HL-60 (cell line): ENCODE results near the gene STIM2.

ENCODE experiments used
- DNase-seq, 2 experiments: peaks; one replicate each; pipeline ENCODE4 v3.0.0-alpha.2; 2010 to 2020; ENCODE audit warnings: low read depth in 1 of 2, low spot score in 1 of 2
- H3K27ac ChIP-seq: fragments of 250-450 bp; sonication (Bioruptor Pico); replicated peaks from 2 replicates; pipeline ENCODE4 v1.5.1; 2020; ENCODE audit warnings: mild to moderate bottlenecking, moderate library complexity
- H3K27me3 ChIP-seq: fragments of 250-450 bp; sonication (Bioruptor Pico); 2 replicates; pipeline ENCODE4 v1.5.1; 2021; ENCODE audit warnings: mild to moderate bottlenecking, moderate library complexity; ENCODE audit not compliant: insufficient read depth, poor library complexity, severe bottlenecking
- H3K4me3 ChIP-seq: replicated peaks from 2 replicates; pipeline ENCODE4 v1.5.1; 2011; ENCODE audit warnings: mild to moderate bottlenecking, control low read depth, low read length; ENCODE audit not compliant: insufficient read depth
- CTCF ChIP-seq: IDR thresholded peaks from one replicate; pipeline ENCODE4 v1.5.1; 2011; ENCODE audit warnings: low read length, control low read depth, inconsistent platforms; ENCODE audit not compliant: insufficient read depth
- GABPA ChIP-seq: IDR thresholded peaks from 2 replicates; pipeline ENCODE4 v1.6.1; 2012; ENCODE audit warnings: low read depth
- POLR2AphosphoS5 ChIP-seq: IDR thresholded peaks from 2 replicates; pipeline ENCODE4 v1.6.1; 2012; ENCODE audit warnings: low read depth
- REST ChIP-seq: IDR thresholded peaks from 2 replicates; pipeline ENCODE4 v1.6.1; 2012; ENCODE audit warnings: low read depth; ENCODE audit not compliant: insufficient replicate concordance
- SPI1 ChIP-seq: IDR thresholded peaks from 2 replicates; pipeline ENCODE4 v1.6.1; 2012; ENCODE audit warnings: low read depth, mild to moderate bottlenecking, borderline replicate concordance

STIM2 gene

GRCh38 chr4:26877961-26878360 is 17.3 kb downstream of the STIM2 start:
- TF ChIP-seq GABPA (no peak), SPI1 (no peak), REST (no peak), CTCF (no peak), POLR2AphosphoS5 (no peak)
- Histone ChIP-seq H3K4me3 (no peak overlapping the region), H3K27me3 (no peaks in the 10 kb centered on the region), H3K27ac (no peak overlapping the region)
- no peak for DNase-seq

GRCh38 chr4:26878794-26879391 is 18.3 kb downstream of the STIM2 start:
- H3K27me3 ChIP-seq = no peaks in the 10 kb centered on the region
- DNase-seq = no peak
- H3K4me3 ChIP-seq = no peak overlapping the region
- H3K27ac ChIP-seq = no peak overlapping the region
- TF ChIP-seq SPI1 = no peak
- TF ChIP-seq POLR2AphosphoS5 = no peak
- no peak for TF ChIP-seq GABPA
- no peak for TF ChIP-seq REST
- no peak for TF ChIP-seq CTCF

GRCh38 chr4:26879805-26880204 is 19.2 kb downstream of the STIM2 start:
- no peak overlapping the region for H3K27ac ChIP-seq
- TF ChIP-seq CTCF (no peak), POLR2AphosphoS5 (no peak), SPI1 (no peak), REST (no peak), GABPA (no peak)
- no peaks in the 10 kb centered on the region for H3K27me3 ChIP-seq
- no peak for DNase-seq
- no peak overlapping the region for H3K4me3 ChIP-seq
